H1 (cell line): ENCODE results near the gene PREX1.

Experiments
- BCL11A ChIP-seq, 2 experiments: IDR thresholded peaks; one replicate each; pipeline ENCODE4 v1.6.1; 2011; ENCODE audit warnings: low read depth in 2 of 2, low read length in 2 of 2, mild to moderate bottlenecking in 2 of 2
- CHD2 ChIP-seq: IDR thresholded peaks from 2 replicates; pipeline ENCODE4 v1.6.1; 2012; ENCODE audit warnings: low read length, improper control_type of control experiment
- CREB1 ChIP-seq: IDR thresholded peaks from 2 replicates; pipeline ENCODE4 v1.6.1; 2012; ENCODE audit warnings: inconsistent platforms
- EGR1 ChIP-seq: IDR thresholded peaks from 2 replicates; pipeline ENCODE4 v1.6.1; 2011; ENCODE audit warnings: low read depth, low read length, borderline replicate concordance
- EZH2 ChIP-seq: fragments of 200-600 bp; sonication (generic); IDR thresholded peaks from 2 replicates; pipeline ENCODE4 v1.7.1; 2012; ENCODE audit warnings: low read depth, mild to moderate bottlenecking, moderate library complexity, low read length, inconsistent platforms; ENCODE audit not compliant: severe bottlenecking
- KDM1A ChIP-seq: fragments of 200-600, 300-600 bp; sonication (generic); IDR thresholded peaks from 2 replicates; pipeline ENCODE4 v1.7.1; 2016; ENCODE audit warnings: mild to moderate bottlenecking, low read length, borderline replicate concordance
- KDM4A ChIP-seq: IDR thresholded peaks from one replicate; pipeline ENCODE4 v1.7.1; 2012; ENCODE audit warnings: low read depth, mild to moderate bottlenecking, moderate library complexity, low read length, inconsistent platforms; ENCODE audit not compliant: severe bottlenecking
- POLR2AphosphoS5 ChIP-seq: IDR thresholded peaks from 2 replicates; pipeline ENCODE4 v1.6.1; 2011; ENCODE audit warnings: low read depth, low read length
- TEAD4 ChIP-seq: IDR thresholded peaks from 2 replicates; pipeline ENCODE4 v1.6.1; 2012; ENCODE audit warnings: low read depth, low read length, inconsistent platforms, mixed read lengths
- ZNF274 ChIP-seq: IDR thresholded peaks from 2 replicates; pipeline ENCODE4 v1.7.0; 2012; ENCODE audit warnings: low read length, borderline replicate concordance; ENCODE audit errors: extremely low read depth

GRCh38 chr20:48837014-48837413 lies 9.2 kb upstream of the PREX1 start:
- TF ChIP-seq CREB1 (no peak), EZH2 (no peak), POLR2AphosphoS5 (no peak), ZNF274 (no peak), CHD2 (no peak), KDM4A (no peak), TEAD4 (no peak), KDM1A (no peak), BCL11A (IDR thresholded peaks at IDR 0.05; ENCODE audit: low read depth in 2 of 2, low read length in 2 of 2) (no peak), EGR1 (no peak)
